Small intestine (tissue), 7 donors: Measurements from ENCODE around the gene ATP1A3. TPM values are rescaled to one million over a fixed set of nuclear protein-coding genes. Genes with fewer than 3 reads are reported as not detected.
"Not testable (repeated sequence)": the region's sequence is repeated elsewhere in the genome, so short reads cannot be mapped to it uniquely, and the experiment has no call there.

Experiments used
- DNase-seq, 2 donors: peaks; one replicate each; pipeline versions ENCODE4 v3.0.0 to v3.0.0-alpha.2; 2013
- FAIRE-seq: peaks from 2 replicates; lab custom pipeline; 2012; peaks lifted over from hg19 to GRCh38; lab: Jason Lieb, UNC
- H3K27ac ChIP-seq, 3 donors: one replicate each; pipeline ENCODE4 v1.5.1; 2013; ENCODE audit warnings: low read length in 2 of 3, mild to moderate bottlenecking in 2 of 3, control low read depth in 1 of 3, inconsistent platforms in 1 of 3, low read depth in 1 of 3, moderate library complexity in 1 of 3
- H3K27me3 ChIP-seq, 3 donors: one replicate each; pipeline ENCODE4 v1.6.1; 2013; ENCODE audit warnings: low read length in 3 of 3, inconsistent platforms in 1 of 3; ENCODE audit not compliant: control insufficient read depth in 3 of 3, insufficient read depth in 3 of 3
- H3K36me3 ChIP-seq, 3 donors: one replicate each; pipeline ENCODE4 v1.6.1; 2013; ENCODE audit warnings: low read length in 3 of 3, inconsistent platforms in 1 of 3, low read depth in 1 of 3, mild to moderate bottlenecking in 1 of 3, moderate library complexity in 1 of 3; ENCODE audit not compliant: control insufficient read depth in 3 of 3, insufficient read depth in 2 of 3
- H3K4me1 ChIP-seq, 3 donors: one replicate each; pipeline ENCODE4 v1.6.1; 2013; ENCODE audit warnings: low read length in 2 of 3, inconsistent platforms in 1 of 3, low read depth in 1 of 3, mild to moderate bottlenecking in 1 of 3, moderate library complexity in 1 of 3; ENCODE audit not compliant: control insufficient read depth in 3 of 3, insufficient read depth in 2 of 3
- H3K4me3 ChIP-seq, 3 donors: one replicate each; pipeline ENCODE4 v1.5.1; 2013; ENCODE audit warnings: low read length in 3 of 3, control low read depth in 1 of 3, inconsistent platforms in 1 of 3, low read depth in 1 of 3, mild to moderate bottlenecking in 1 of 3, moderate library complexity in 1 of 3
- H3K9me3 ChIP-seq, 2 donors: one replicate each; pipeline ENCODE4 v1.6.1; 2013; ENCODE audit warnings: low read depth in 1 of 2, low read length in 1 of 2; ENCODE audit not compliant: control insufficient read depth in 2 of 2, insufficient read depth in 1 of 2
- WGBS, 3 donors: extraction: QIAGEN DNeasy Blood & Tissue Kit; methylation state at CpG; one replicate each; pipeline ENCODE4 v1.1.7; 2013; 5-methylcytosine and 5-hydroxymethylcytosine counted together
- polyA plus RNA-seq, 4 donors: library from polyadenylated mRNA; stranded (reverse) in 3 of 4; unstranded in 1 of 4; fragments of 200-250 nt in 3 of 4; fragments of 120-200 nt in 1 of 4; gene quantifications; one replicate each; pipeline versions ENCODE4 v1.2.1 to v1.2.3, GENCODE V29; 2013
- donor health status: healthy with polysubstance abuse.
- donor health status: control.
- donor health status: control.
- donor health status: Bipolar disorder and iron deficiency.
- donor health status: healthy.

The ATP1A3 gene
- polyA plus RNA-seq, 4 donors, result 0.81 to 4.3 (median 1.3) TPM; not detected in 1

DNA sequence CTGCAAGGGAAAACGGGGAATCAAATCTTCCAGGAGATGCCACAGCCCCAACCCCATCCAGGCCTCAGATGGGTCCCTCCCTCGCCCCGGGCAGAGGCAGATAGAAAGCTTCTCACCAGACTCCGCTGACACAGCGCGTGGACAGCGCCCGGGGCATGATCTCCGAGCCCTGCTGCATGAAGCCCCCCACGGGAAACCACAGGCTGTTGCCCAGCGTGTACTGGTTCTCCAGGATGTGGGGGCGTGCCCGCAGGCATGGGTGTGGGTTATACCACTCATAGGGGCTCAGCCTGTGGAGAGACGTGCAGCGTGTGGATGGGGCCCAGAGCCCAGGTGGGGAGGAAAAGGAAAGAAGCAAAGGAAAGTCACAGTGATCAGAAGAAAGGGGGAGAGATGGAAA, 27.2 kb upstream of the ATP1A3 start:
- FAIRE-seq, result no peak
- Histone ChIP-seq H3K36me3 (no peaks in the 10 kb centered on the region), H3K4me3 (no peak overlapping the region), H3K27ac (no peak overlapping the region), H3K27me3 (peaks cover 0 to 3% (median 0%) of the 10 kb centered on the region in 3 donors), H3K9me3 (no peaks in the 10 kb centered on the region), H3K4me1 (no peaks in the 10 kb centered on the region)
- DNase-seq, result no peak
- WGBS, 3 donors, result 62 to 72% (median 67%) methylated on average over 15 of the region's 15 CpGs

DNA sequence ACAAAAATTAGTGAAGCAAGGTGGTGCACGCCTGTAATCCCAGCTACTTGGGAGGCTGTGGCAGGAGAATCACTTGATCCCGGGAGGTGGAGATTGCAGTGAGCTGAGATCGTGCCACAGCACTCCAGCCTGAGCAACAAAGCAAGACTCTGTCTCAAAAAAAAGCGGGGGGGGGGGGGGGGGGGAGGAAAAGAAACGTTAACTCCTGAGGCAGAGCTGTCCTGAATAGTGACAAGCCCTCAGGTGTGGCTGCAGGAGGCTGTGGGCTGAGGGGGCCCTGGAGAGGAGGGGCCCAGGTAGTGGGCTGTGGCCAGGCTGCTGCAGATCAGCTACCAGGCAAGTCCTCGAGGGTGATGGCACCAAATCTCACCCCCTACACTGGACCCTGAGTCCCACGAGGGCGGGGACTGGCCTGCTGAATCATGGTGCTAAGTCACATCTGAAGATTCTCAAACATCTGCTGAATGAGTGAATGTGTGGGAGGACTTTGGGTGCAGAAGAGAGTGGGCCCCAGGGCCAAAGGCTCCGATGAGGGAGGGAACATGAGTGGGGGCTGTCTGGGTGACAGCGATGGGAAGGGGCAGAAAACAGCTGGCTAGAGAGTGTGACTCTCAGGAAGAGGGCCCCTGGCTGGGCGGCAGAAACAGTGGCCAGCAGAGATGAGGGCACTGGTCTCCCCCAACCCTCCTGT, 24.6 kb upstream of the ATP1A3 start:
- no peak for FAIRE-seq
- H3K27me3 ChIP-seq, result peaks cover 0 to 3% (median 0%) of the 10 kb centered on the region in 3 donors
- no peaks in the 10 kb centered on the region for H3K36me3 ChIP-seq
- 63 to 72% (median 64%) methylated on average over 9 to 11 of the region's 11 CpGs for WGBS, 3 donors
- H3K9me3 ChIP-seq, result no peaks in the 10 kb centered on the region
- DNase-seq, result no peak
- H3K27ac ChIP-seq, result no peak overlapping the region
- no peak overlapping the region for H3K4me3 ChIP-seq
- no peaks in the 10 kb centered on the region for H3K4me1 ChIP-seq

DNA sequence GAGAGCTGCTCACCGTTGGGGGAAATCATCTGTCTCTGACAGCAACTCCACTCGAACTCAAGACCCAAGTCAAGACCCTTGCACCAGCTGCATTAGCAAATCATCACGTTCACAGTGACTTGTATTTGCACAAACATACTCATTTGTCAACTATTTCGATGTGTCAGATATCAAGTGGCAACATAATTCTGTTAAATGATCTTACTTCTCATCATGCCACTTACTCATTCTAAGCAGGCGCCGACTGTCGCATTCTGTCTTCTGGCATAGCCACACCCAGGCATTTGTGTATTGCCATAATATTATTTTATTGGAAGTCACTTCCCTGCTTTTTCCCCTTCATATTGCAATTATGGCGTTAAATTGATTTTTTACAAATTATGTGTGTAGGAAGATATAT, 23.0 kb upstream of the ATP1A3 start:
- Histone ChIP-seq H3K27ac (no peak overlapping the region), H3K27me3 (peaks cover 0 to 3% (median 0%) of the 10 kb centered on the region in 3 donors), H3K36me3 (no peaks in the 10 kb centered on the region), H3K4me3 (no peak overlapping the region), H3K4me1 (no peaks in the 10 kb centered on the region), H3K9me3 (no peaks in the 10 kb centered on the region)
- FAIRE-seq (no peak), DNase-seq (no peak)
- 70 to 81% (median 70%) methylated on average over 8 of the region's 8 CpGs for WGBS, 3 donors

DNA sequence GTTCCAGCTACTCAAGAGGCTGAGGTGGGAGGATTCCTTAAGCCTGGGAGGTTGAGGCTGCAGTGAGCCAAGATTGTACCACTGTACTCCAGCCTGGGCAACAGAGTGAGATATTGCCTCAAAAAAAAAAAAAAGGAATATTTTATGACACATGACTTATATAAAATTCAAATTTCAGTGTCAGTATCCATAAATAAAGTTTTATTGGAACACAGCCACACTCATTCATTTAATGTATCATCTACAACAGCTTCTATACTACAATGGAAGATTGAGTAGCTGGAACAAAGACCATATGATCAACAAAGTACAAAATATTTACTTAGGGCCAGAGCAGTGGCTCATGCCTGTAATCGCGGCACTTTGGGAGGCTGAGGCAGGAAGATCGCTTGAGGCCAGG, 18.7 kb upstream of the ATP1A3 start:
- H3K27ac ChIP-seq, H3K36me3 ChIP-seq, FAIRE-seq, H3K9me3 ChIP-seq, H3K4me1 ChIP-seq, H3K27me3 ChIP-seq, H3K4me3 ChIP-seq, DNase-seq: not testable (repeated sequence)
- 92 to 97% (median 93%) methylated on average over 3 of the region's 3 CpGs for WGBS, 3 donors

DNA sequence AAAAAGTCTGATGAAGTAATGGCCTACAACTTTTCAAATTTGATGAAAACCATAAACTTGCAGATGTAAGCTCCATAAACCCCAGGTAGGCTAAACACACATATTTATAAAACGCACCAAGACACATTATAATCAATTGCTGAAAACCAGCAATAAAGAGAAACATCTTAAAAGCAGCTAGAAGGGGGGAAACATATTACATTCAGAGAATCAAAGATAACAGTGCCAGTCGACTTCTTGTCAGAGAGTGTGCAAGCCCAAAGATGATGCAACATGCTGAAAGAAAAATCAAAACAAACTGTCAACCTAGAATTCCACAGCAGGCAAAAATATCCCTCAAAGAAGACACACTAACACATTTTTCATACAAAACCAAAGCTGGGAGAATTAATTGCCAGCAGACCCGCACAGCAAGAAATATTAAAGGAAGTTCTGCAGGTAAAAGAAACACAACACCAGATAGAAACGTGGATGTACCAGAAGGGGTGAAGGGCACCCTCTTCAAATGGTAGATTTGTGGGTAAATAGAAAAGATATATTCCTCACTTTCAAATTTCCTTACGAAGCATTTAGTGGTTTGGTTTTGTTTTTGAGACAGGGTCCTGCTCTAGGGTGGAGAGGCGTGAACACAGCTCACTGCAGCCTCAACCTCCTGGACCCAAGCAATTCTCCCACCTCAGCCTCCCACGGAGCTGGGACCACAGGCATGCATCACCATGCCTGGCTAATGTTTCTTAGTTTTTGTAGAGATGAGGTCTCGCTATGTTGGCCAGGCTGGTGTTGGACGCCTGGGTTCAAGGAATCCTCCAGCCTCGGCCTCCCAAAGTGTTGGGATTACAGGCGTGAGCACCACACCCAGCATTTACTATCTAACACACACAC, 16.5 kb upstream of the ATP1A3 start:
- H3K9me3 ChIP-seq, result no peaks in the 10 kb centered on the region
- H3K4me3 ChIP-seq, result no peak overlapping the region
- WGBS, 3 donors, result 65 to 80% (median 68%) methylated on average over 11 of the region's 11 CpGs
- DNase-seq (no peak), FAIRE-seq (no peak)
- H3K27ac ChIP-seq, result no peak overlapping the region
- no peaks in the 10 kb centered on the region for H3K4me1 ChIP-seq
- H3K27me3 ChIP-seq, result no peaks in the 10 kb centered on the region
- no peaks in the 10 kb centered on the region for H3K36me3 ChIP-seq

DNA sequence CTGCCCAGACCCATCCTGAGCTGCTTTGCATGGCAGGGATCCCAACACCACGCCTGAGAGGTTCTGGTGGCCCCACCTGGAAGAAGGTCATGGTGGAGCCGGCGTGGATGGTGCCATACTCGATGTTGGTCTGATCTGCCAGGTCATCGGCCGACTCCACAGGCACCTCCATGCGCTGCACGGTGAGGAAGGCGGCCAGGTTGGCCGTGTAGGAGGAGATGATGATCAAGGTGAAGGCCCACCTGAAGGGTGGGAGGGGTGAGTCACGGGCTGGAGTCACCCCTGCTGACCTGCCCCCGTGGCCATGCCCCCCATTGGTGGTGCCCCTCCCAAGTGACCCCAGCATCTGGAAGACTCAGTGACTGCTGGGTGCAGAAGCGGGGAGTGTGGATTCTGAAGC, 12.5 kb upstream of the ATP1A3 start:
- H3K36me3 ChIP-seq, result no peaks in the 10 kb centered on the region
- DNase-seq (no peak), FAIRE-seq (no peak)
- H3K4me3 ChIP-seq, result no peak overlapping the region
- WGBS, 3 donors, result 76 to 83% (median 81%) methylated on average over 13 of the region's 13 CpGs
- H3K4me1 ChIP-seq, result no peaks in the 10 kb centered on the region
- peaks cover 0 to 6% (median 3%) of the 10 kb centered on the region in 3 donors for H3K27me3 ChIP-seq
- H3K9me3 ChIP-seq, result no peaks in the 10 kb centered on the region
- no peak overlapping the region for H3K27ac ChIP-seq

DNA sequence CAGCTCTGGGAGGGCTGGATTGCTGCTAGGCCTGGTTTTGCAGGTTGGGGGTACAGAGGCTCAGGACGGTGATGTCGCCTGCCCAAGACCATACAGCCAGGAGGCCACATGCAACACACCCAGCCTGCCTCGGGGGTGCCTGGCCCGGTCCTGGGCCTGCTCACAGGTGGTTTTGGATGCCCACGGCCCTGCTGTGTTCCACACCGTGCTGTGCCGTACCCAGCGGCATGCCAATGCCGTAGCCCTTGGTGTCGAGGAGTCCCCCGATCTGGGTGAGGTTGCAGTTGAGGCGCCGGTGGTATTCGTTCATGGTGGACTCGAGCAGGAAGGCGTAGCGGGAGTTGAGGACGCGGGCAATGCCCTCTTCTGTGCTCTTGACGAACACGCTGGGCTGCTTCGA, 11.5 kb upstream of the ATP1A3 start:
- no peaks in the 10 kb centered on the region for H3K4me1 ChIP-seq
- no peaks in the 10 kb centered on the region for H3K36me3 ChIP-seq
- H3K4me3 ChIP-seq, result no peak overlapping the region
- H3K27ac ChIP-seq, result no peak overlapping the region
- FAIRE-seq (no peak), DNase-seq (no peak)
- H3K9me3 ChIP-seq, result no peaks in the 10 kb centered on the region
- 91 to 94% (median 93%) methylated on average over 22 of the region's 22 CpGs for WGBS, 3 donors
- H3K27me3 ChIP-seq, result peaks cover 0 to 16% (median 3%) of the 10 kb centered on the region in 3 donors

DNA sequence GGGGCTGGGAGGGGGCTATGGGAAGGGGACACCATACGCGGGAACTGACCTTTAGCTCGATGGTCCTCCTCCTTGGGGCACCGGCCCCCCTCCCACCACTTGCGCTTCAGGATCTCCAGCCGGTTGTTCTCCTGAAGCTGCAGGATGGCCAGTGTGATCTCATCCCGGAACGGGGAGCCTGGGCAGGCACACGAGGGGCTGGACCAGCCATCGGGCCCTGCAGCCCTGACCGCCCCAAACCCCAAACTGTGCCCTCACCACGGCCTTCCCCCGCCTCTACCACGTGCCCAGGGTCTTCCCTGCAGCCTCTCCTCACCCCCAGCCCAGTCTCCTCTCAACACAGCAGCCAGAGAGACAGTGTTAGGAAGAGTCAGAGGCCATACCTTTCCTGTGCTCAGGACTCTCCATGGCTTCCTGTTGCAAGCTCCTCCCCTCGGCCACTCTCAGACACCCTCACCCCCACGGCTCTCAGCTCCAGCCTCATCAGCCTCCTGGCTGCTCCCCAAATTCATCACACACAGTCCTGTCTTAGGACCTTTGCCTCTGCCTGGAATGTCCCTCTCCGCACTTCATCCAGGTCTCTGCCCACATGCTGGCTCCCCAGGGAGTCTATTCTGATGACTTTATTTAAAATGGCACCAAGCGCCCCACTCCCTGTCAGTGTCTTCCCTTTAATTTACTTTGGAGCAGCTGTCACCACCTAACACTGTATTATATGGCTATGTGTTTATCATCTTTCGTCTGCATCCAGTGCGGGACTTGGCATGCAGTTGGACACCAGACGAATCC, 9.7 kb upstream of the ATP1A3 start:
- FAIRE-seq (no peak), DNase-seq (no peak)
- H3K27ac ChIP-seq, result no peak overlapping the region
- no peaks in the 10 kb centered on the region for H3K9me3 ChIP-seq
- H3K36me3 ChIP-seq, result no peaks in the 10 kb centered on the region
- no peaks in the 10 kb centered on the region for H3K4me1 ChIP-seq
- 73 to 78% (median 77%) methylated on average over 19 to 21 of the region's 21 CpGs for WGBS, 3 donors
- no peak overlapping the region for H3K4me3 ChIP-seq
- peaks cover 5 to 30% (median 13%) of the 10 kb centered on the region in 3 donors for H3K27me3 ChIP-seq
